Muscle layer of duodenum (tissue), 2 donors: ENCODE results near the gene PTGES.

Experiments
- H3K27ac ChIP-seq: one replicate; pipeline ENCODE4 v1.7.0; 2013; ENCODE audit warnings: mild to moderate bottlenecking, low read length
- H3K27me3 ChIP-seq: one replicate; pipeline ENCODE4 v1.7.0; 2013; ENCODE audit warnings: low read depth, mild to moderate bottlenecking, control low read depth, low read length
- H3K36me3 ChIP-seq, 2 donors: one replicate each; pipeline ENCODE4 v1.7.0; 2013; ENCODE audit warnings: low read length in 2 of 2, control low read depth in 1 of 2, mild to moderate bottlenecking in 1 of 2; ENCODE audit not compliant: insufficient read depth in 2 of 2, control insufficient read depth in 1 of 2
- H3K4me1 ChIP-seq, 2 donors: one replicate each; pipeline ENCODE4 v1.7.0; 2013; ENCODE audit warnings: low read length in 2 of 2, mild to moderate bottlenecking in 2 of 2, control low read depth in 1 of 2, moderate library complexity in 1 of 2; ENCODE audit not compliant: insufficient read depth in 2 of 2, control insufficient read depth in 1 of 2
- H3K4me3 ChIP-seq, 2 donors: one replicate each; pipeline ENCODE4 v1.7.0; 2013; ENCODE audit warnings: low read length in 2 of 2, low read depth in 1 of 2, mild to moderate bottlenecking in 1 of 2
- H3K9me3 ChIP-seq, 2 donors: one replicate each; pipeline ENCODE4 v1.7.0; 2013; ENCODE audit warnings: low read length in 2 of 2, control low read depth in 1 of 2, mild to moderate bottlenecking in 1 of 2; ENCODE audit not compliant: control insufficient read depth in 1 of 2
- donor health status: healthy.

The PTGES gene

GRCh38 chr9:129724456-129725190, 28.2 kb downstream of the PTGES start:
- Histone ChIP-seq H3K4me3 (no peak overlapping the region), H3K4me1 (peaks cover 0 to 8% of the 10 kb centered on the region in 2 donors), H3K9me3 (no peaks in the 10 kb centered on the region), H3K36me3 (no peaks in the 10 kb centered on the region), H3K27ac (no peak overlapping the region), H3K27me3 (no peaks in the 10 kb centered on the region)

GRCh38 chr9:129722913-129723312, 29.9 kb downstream of the PTGES start:
- H3K4me3 ChIP-seq: no peak overlapping the region
- peaks cover 0 to 8% of the 10 kb centered on the region in 2 donors for H3K4me1 ChIP-seq
- no peaks in the 10 kb centered on the region for H3K27me3 ChIP-seq
- no peak overlapping the region for H3K27ac ChIP-seq
- no peaks in the 10 kb centered on the region for H3K36me3 ChIP-seq
- H3K9me3 ChIP-seq: no peaks in the 10 kb centered on the region

- Histone ChIP-seq H3K9me3 (no peaks in the 10 kb centered on the region), H3K27ac (no peak overlapping the region)
These were observed 31.8 kb downstream of the PTGES start for GRCh38 chr9:129720865-129721545.

GRCh38 chr9:129720181-129720864, 32.5 kb downstream of the PTGES start:
- Histone ChIP-seq H3K27me3 (no peaks in the 10 kb centered on the region), H3K9me3 (no peaks in the 10 kb centered on the region), H3K27ac (no peak overlapping the region), H3K4me3 (no peak overlapping the region), H3K4me1 (no peaks in the 10 kb centered on the region), H3K36me3 (no peaks in the 10 kb centered on the region)

More at GRCh38 chr9:129720865-129721545, 31.8 kb downstream of the PTGES start:
- no peaks in the 10 kb centered on the region for H3K36me3 ChIP-seq
- H3K4me3 ChIP-seq: no peak overlapping the region
- no peaks in the 10 kb centered on the region for H3K4me1 ChIP-seq
- H3K27me3 ChIP-seq: no peaks in the 10 kb centered on the region

- Histone ChIP-seq H3K27me3 (no peaks in the 10 kb centered on the region), H3K4me1 (no peaks in the 10 kb centered on the region), H3K4me3 (no peak overlapping the region), H3K9me3 (no peaks in the 10 kb centered on the region), H3K27ac (no peak overlapping the region), H3K36me3 (no peaks in the 10 kb centered on the region)
These were observed 33.7 kb downstream of the PTGES start for GRCh38 chr9:129719135-129719534.

- H3K36me3 ChIP-seq: no peaks in the 10 kb centered on the region
- H3K9me3 ChIP-seq: no peaks in the 10 kb centered on the region
- H3K27ac ChIP-seq: no peak overlapping the region
- H3K27me3 ChIP-seq: no peaks in the 10 kb centered on the region
- H3K4me3 ChIP-seq: no peak overlapping the region
- no peaks in the 10 kb centered on the region for H3K4me1 ChIP-seq
These were observed 34.2 kb downstream of the PTGES start for GRCh38 chr9:129718647-129719046.

GRCh38 chr9:129717991-129718390, 34.9 kb downstream of the PTGES start:
- H3K27ac ChIP-seq: no peak overlapping the region
- no peak overlapping the region for H3K4me3 ChIP-seq
- H3K27me3 ChIP-seq: no peaks in the 10 kb centered on the region
- no peaks in the 10 kb centered on the region for H3K4me1 ChIP-seq
- H3K36me3 ChIP-seq: no peaks in the 10 kb centered on the region
- no peaks in the 10 kb centered on the region for H3K9me3 ChIP-seq

- Histone ChIP-seq H3K9me3 (no peaks in the 10 kb centered on the region), H3K4me1 (no peaks in the 10 kb centered on the region), H3K27me3 (no peaks in the 10 kb centered on the region), H3K27ac (no peak overlapping the region), H3K36me3 (no peaks in the 10 kb centered on the region), H3K4me3 (no peak overlapping the region)
These were observed 36.8 kb downstream of the PTGES start for GRCh38 chr9:129716091-129716490.

GRCh38 chr9:129714511-129715061, 38.3 kb downstream of the PTGES start:
- H3K9me3 ChIP-seq: no peaks in the 10 kb centered on the region
- no peaks in the 10 kb centered on the region for H3K4me1 ChIP-seq
- H3K27ac ChIP-seq: no peak overlapping the region
- H3K4me3 ChIP-seq: no peak overlapping the region
- no peaks in the 10 kb centered on the region for H3K27me3 ChIP-seq
- no peaks in the 10 kb centered on the region for H3K36me3 ChIP-seq

GRCh38 chr9:129713402-129713679, 39.5 kb downstream of the PTGES start:
- Histone ChIP-seq H3K4me3 (no peak overlapping the region), H3K27me3 (no peaks in the 10 kb centered on the region), H3K9me3 (no peaks in the 10 kb centered on the region), H3K27ac (no peak overlapping the region), H3K4me1 (no peaks in the 10 kb centered on the region), H3K36me3 (no peaks in the 10 kb centered on the region)

- no peaks in the 10 kb centered on the region for H3K9me3 ChIP-seq
- no peak overlapping the region for H3K4me3 ChIP-seq
- H3K27me3 ChIP-seq: no peaks in the 10 kb centered on the region
- no peaks in the 10 kb centered on the region for H3K36me3 ChIP-seq
- H3K27ac ChIP-seq: no peak overlapping the region
- no peaks in the 10 kb centered on the region for H3K4me1 ChIP-seq
These were observed 40.0 kb downstream of the PTGES start for GRCh38 chr9:129712634-129713401.
